Stimulated activated naive B cell treated with anti-CD40 and anti-IgM and Interleukin-4, amounts not matched to agents 10 μg/mL and 1 μg/mL and 100 μg/mL, for 72 hours (primary cell): Measurements from ENCODE around the gene LTO1.
"Not testable (repeated sequence)": the region's sequence is repeated elsewhere in the genome, so short reads cannot be mapped to it uniquely, and the experiment has no call there.

ENCODE experiments used
- ATAC-seq, 2 donors: fragments of 150-1000 bp; cut with Tn5 transposase; replicated peaks; 2 replicates each; pipeline ENCODE4 v1.10.0; 2021; ENCODE audit warnings: moderate library complexity in 1 of 2
- DNase-seq: peaks from one replicate; pipeline ENCODE4 v3.0.0; 2021
- H3K27ac Mint-ChIP-seq: one replicate; pipeline ENCODE4 v1.8.0; 2022; ENCODE audit warnings: mild to moderate bottlenecking, mixed read lengths
- H3K27me3 Mint-ChIP-seq, 2 donors: one replicate each; pipeline ENCODE4 v1.8.0; 2022; ENCODE audit warnings: mixed read lengths in 2 of 2
- H3K36me3 Mint-ChIP-seq, 2 donors: one replicate each; pipeline ENCODE4 v1.8.0; 2022; ENCODE audit warnings: mixed read lengths in 2 of 2, mild to moderate bottlenecking in 1 of 2
- H3K4me1 Mint-ChIP-seq, 2 donors: one replicate each; pipeline ENCODE4 v1.8.0; 2022; ENCODE audit warnings: mixed read lengths in 2 of 2, mild to moderate bottlenecking in 1 of 2
- H3K4me3 Mint-ChIP-seq, 2 donors: one replicate each; pipeline ENCODE4 v1.8.0; 2022; ENCODE audit warnings: mild to moderate bottlenecking in 2 of 2, mixed read lengths in 2 of 2, moderate library complexity in 1 of 2
- H3K9me3 Mint-ChIP-seq, 2 donors: one replicate each; pipeline ENCODE4 v1.8.0; 2022; ENCODE audit warnings: mixed read lengths in 2 of 2, mild to moderate bottlenecking in 1 of 2

LTO1 gene

GRCh38 chr11:69705351-69705811 is 30.2 kb upstream of the LTO1 start:
- Mint-ChIP-seq H3K9me3 (peaks cover 0 to under 1% of the 10 kb centered on the region in 2 donors), H3K4me1 (peaks cover 11 to 23% of the 10 kb centered on the region in 2 donors), H3K27ac (no peak overlapping the region), H3K27me3 (peaks cover 52 to 74% of the 10 kb centered on the region in 2 donors), H3K4me3 (no peak overlapping the region), H3K36me3 (no peaks in the 10 kb centered on the region)
- ATAC-seq, result no peak
- no peak for DNase-seq

GRCh38 chr11:69704508-69705253 is 29.5 kb upstream of the LTO1 start:
- Mint-ChIP-seq H3K9me3 (no peaks in the 10 kb centered on the region), H3K4me3 (peak overlapping the region; percentile 70 to 72), H3K27ac (peak overlapping the region; percentile 71), H3K27me3 (peaks cover 52 to 72% of the 10 kb centered on the region in 2 donors), H3K36me3 (no peaks in the 10 kb centered on the region), H3K4me1 (peaks cover 11 to 23% of the 10 kb centered on the region in 2 donors)
- no peak for DNase-seq
- no peak for ATAC-seq

DNA sequence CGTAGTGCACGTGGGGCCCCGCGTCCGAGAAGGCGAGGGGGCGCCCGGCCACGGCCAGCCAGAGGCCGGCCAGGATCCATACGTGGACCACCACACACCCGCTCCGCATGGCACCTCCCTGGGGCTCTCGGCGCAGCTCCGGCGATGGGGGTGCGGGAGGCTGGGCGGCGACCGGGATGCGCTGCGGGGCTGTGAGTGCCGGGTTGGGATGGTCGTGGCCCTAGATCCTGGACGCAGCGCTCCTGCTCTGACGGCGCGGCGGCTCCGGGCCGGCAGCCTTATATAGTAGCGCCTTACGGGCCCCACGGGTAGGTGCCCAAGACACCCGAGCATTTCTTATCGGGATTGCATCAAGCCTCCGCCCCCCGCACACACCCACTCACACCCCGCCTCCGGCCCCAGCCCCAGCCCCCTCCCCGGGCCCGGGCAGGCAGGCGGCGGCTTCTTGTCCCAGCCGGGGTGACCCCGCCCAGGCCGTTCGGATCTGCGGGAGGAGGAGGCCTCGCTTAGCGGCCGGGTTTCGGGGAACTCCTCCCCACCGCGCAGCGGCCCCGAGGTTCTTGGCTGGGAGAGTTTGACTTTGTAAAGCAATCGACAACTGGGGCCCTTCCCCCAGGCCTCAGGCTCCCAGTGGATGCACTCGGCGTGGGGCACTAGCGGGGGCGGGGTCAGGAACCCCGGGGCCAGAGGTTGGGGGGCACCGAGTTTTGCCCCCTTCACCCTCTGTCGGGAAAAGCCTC is 28.8 kb upstream of the LTO1 start, which contains the start of gene FGF19:
Gene FGF19, minus strand, starts transcription at position 255 of the 740 bp plus-strand sequence. Its CDS starts 146 bp downstream, at position 109.
- ATAC-seq (no peak), DNase-seq (no peak)
- Mint-ChIP-seq H3K27me3 (peaks cover 50 to 67% of the 10 kb centered on the region in 2 donors), H3K27ac (peak within 1 kb of the TSS; percentile 89), H3K4me3 (peak within 1 kb of the TSS; percentile 70 to 72), H3K36me3 (no peaks in the 10 kb centered on the region), H3K4me1 (peaks cover 16 to 30% of the 10 kb centered on the region in 2 donors), H3K9me3 (no peaks in the 10 kb centered on the region)

- Mint-ChIP-seq H3K27me3 (peaks cover 50 to 72% of the 10 kb centered on the region in 2 donors), H3K27ac (peak overlapping the region; percentile 89), H3K36me3 (no peaks in the 10 kb centered on the region), H3K9me3 (no peaks in the 10 kb centered on the region), H3K4me1 (peaks cover 20 to 35% of the 10 kb centered on the region in 2 donors), H3K4me3 (peak overlapping the region; percentile 56 to 59)
- ATAC-seq (no peak), DNase-seq (no peak)
These were observed 28.3 kb upstream of the LTO1 start for GRCh38 chr11:69703453-69703767.

- H3K4me3 Mint-ChIP-seq, result peak overlapping the region; percentile 56 to 59
- ATAC-seq, result no peak
- H3K27me3 Mint-ChIP-seq, result peaks cover 50 to 70% of the 10 kb centered on the region in 2 donors
- peaks cover 20 to 35% of the 10 kb centered on the region in 2 donors for H3K4me1 Mint-ChIP-seq
- H3K36me3 Mint-ChIP-seq, result no peaks in the 10 kb centered on the region
- H3K9me3 Mint-ChIP-seq, result no peaks in the 10 kb centered on the region
- H3K27ac Mint-ChIP-seq, result peak overlapping the region; percentile 89
- no peak for DNase-seq
These were observed 27.8 kb upstream of the LTO1 start for GRCh38 chr11:69702769-69703452.

DNA sequence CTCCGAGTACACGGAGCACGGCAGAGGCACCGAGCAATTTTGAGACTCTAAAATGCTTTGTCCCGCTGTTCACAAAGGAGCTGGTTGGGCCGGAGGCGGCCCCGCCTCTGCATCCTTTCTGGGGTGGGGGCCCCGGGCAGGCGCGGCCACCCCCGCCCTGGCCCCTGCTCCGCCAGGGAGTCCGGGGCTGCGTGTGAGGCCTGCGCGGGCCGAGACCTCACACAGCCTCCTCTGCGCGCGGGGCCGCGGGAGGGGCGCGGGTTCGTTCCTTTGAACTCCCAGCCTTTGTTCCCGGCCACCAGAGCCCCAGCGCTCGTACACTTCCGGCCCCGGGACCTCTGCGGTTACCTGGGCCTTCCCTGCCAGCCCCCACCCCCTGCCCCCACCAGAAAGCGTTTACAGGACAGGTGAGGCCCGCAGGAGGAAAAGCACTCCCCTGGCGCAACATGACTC is 27.1 kb upstream of the LTO1 start:
- Mint-ChIP-seq H3K9me3 (no peaks in the 10 kb centered on the region), H3K27ac (no peak overlapping the region), H3K36me3 (no peaks in the 10 kb centered on the region), H3K4me3 (no peak overlapping the region), H3K4me1 (peaks cover 20 to 35% of the 10 kb centered on the region in 2 donors), H3K27me3 (peaks cover 51 to 71% of the 10 kb centered on the region in 2 donors)
- ATAC-seq (no peak), DNase-seq (no peak)

DNA sequence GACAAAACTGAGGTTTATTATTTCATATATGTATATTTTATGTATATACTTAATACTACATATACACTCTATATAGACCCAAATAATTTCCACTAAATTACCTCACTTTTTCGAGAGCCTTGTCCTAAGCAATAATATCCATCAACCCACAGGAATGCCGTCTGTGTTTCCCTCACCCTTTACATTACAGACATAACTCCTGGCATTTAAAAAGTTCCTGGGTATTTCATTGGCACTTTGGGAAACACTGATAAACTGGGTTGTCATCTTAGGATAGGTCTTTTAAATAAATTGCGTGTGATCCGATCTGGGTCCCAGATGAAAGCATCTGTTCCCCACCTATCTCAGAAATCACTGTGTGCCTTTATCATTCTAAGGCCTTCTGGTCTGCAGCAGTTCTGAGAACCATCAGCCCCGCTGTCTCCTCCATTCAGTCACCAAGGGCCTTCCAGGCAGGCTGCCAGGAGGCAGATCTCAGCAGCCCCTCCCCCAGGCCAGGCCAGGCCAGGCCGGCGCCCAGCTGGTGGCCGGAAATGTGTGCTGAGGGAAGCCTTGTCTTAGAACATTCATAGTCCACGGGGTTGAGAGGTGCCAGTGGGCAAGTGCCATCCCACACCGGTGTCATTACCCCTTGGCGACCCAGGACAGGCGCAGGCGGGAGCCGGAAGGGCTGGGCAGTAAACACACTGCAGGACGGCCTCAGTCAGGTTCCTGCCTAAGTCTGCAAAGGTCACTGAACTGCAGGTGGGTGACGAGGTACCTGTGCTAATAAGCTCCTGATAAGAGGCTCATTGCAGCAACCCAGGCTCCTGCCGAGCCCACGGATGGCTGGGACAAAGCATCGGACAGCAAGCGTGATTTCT is 25.4 kb upstream of the LTO1 start:
- Mint-ChIP-seq H3K36me3 (no peaks in the 10 kb centered on the region), H3K27ac (no peak overlapping the region), H3K4me1 (peaks cover 17 to 32% of the 10 kb centered on the region in 2 donors), H3K27me3 (peaks cover 51 to 67% of the 10 kb centered on the region in 2 donors), H3K4me3 (no peak overlapping the region), H3K9me3 (no peaks in the 10 kb centered on the region)
- no peak for DNase-seq
- ATAC-seq, result no peak

DNA sequence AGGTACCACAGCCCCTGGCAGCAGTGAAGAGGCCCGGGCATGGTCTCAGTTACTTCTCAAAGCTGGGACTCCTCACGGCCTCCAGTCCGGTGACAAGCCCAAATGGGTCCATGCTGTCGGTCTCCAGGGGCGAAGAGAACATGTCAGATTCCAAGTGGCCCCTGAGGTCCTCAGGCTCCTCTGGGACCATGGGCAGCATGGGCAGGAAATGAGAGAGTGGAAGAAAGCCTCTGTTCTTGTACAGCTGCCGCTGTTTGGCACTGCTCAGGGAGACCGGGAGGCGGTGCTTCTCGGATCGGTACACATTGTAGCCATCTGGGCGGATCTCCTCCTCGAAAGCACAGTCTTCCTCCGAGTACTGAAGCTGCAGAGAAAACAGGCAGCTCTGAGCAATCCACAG is 24.1 kb upstream of the LTO1 start:
- peak overlapping the region in 1 of 2 donors; percentile 32 for H3K4me3 Mint-ChIP-seq
- peaks cover 48 to 67% of the 10 kb centered on the region in 2 donors for H3K27me3 Mint-ChIP-seq
- peak in 1 of 2 donors; percentile 58 for ATAC-seq

GRCh38 chr11:69698362-69698761 is 23.2 kb upstream of the LTO1 start:
- Mint-ChIP-seq H3K9me3 (no peaks in the 10 kb centered on the region), H3K4me3 (no peak overlapping the region), H3K4me1 (peaks cover 12 to 17% of the 10 kb centered on the region in 2 donors), H3K36me3 (no peaks in the 10 kb centered on the region), H3K27ac (no peak overlapping the region), H3K27me3 (peaks cover 53 to 70% of the 10 kb centered on the region in 2 donors)
- no peak for ATAC-seq
- no peak for DNase-seq

More for the DNA sequence above, 24.1 kb upstream of the LTO1 start:
- H3K27ac Mint-ChIP-seq, result no peak overlapping the region
- no peaks in the 10 kb centered on the region for H3K9me3 Mint-ChIP-seq
- DNase-seq, result no peak
- H3K4me1 Mint-ChIP-seq, result peaks cover 13 to 19% of the 10 kb centered on the region in 2 donors
- H3K36me3 Mint-ChIP-seq, result no peaks in the 10 kb centered on the region

DNA sequence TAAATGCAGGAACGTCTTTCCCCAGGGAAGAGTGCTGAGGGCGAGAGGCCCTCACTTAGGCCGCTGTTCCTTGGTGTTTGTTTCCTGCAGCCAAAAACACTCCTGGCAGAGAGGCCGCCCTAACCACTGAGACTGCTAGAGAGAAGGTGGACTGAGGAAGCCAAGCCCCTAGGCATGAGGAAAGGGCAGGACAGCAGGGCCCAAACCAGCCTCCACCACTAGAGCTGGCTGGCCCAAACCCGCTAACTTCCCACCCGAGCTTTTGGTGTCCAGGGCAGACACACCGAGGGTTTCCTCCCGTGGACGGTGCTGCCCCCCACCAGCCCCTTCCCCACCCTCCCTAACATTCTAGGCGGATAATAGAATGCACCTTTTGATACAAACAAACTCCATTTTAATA is 22.7 kb upstream of the LTO1 start:
- Mint-ChIP-seq H3K4me1 (peaks cover 9 to 12% of the 10 kb centered on the region in 2 donors), H3K4me3 (no peak overlapping the region), H3K36me3 (no peaks in the 10 kb centered on the region), H3K9me3 (no peaks in the 10 kb centered on the region), H3K27ac (no peak overlapping the region), H3K27me3 (peaks cover 50 to 69% of the 10 kb centered on the region in 2 donors)
- ATAC-seq, result no peak
- no peak for DNase-seq

GRCh38 chr11:69697469-69697843 is 22.3 kb upstream of the LTO1 start:
- Mint-ChIP-seq H3K36me3 (no peaks in the 10 kb centered on the region), H3K27ac (no peak overlapping the region), H3K4me1 (peaks cover 9 to 12% of the 10 kb centered on the region in 2 donors), H3K27me3 (peaks cover 54 to 69% of the 10 kb centered on the region in 2 donors), H3K9me3 (peaks cover under 1% of the 10 kb centered on the region in 2 donors), H3K4me3 (no peak overlapping the region)
- DNase-seq (no peak), ATAC-seq (no peak)

- H3K27ac Mint-ChIP-seq, result no peak overlapping the region
- H3K36me3 Mint-ChIP-seq, result no peaks in the 10 kb centered on the region
- H3K9me3 Mint-ChIP-seq, result peaks cover 4 to 5% of the 10 kb centered on the region in 2 donors
- H3K4me3 Mint-ChIP-seq, result no peak overlapping the region
- peaks cover 59 to 73% of the 10 kb centered on the region in 2 donors for H3K27me3 Mint-ChIP-seq
- DNase-seq, result no peak
- no peak for ATAC-seq
- H3K4me1 Mint-ChIP-seq, result peaks cover 9 to 12% of the 10 kb centered on the region in 2 donors
These were observed 21.8 kb upstream of the LTO1 start for GRCh38 chr11:69696749-69697468.

DNA sequence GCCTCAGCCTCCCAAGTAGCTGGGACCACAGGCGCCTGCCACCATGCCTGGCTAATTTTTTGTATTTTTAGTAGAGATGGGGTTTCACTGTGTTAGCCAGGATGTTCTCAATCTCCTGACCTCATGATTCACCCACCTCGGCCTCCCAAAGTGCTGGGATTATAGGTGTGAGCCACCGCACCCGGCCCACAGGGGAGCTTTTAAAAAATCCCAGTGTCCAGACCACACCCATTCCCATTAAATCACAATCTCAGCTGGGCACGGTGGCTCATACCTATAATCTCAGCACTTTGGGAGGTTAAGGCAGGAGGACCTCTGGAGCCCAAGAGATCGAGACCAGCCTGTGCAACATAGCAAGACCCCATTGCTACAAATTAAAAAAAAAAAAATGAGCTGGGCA is 20.8 kb upstream of the LTO1 start:
- not testable (repeated sequence) for H3K36me3 Mint-ChIP-seq, H3K9me3 Mint-ChIP-seq, ATAC-seq, H3K4me3 Mint-ChIP-seq, H3K27ac Mint-ChIP-seq, DNase-seq
- H3K27me3 Mint-ChIP-seq, result peaks cover 58 to 76% of the 10 kb centered on the region in 2 donors
- H3K4me1 Mint-ChIP-seq, result peaks cover 9 to 12% of the 10 kb centered on the region in 2 donors
